Natural killer cell (primary cell): Measurements from ENCODE around the gene KIRREL3. TPM values are rescaled to one million over a fixed set of nuclear protein-coding genes. Genes with fewer than 3 reads are reported as not detected.

Experiments
- ATAC-seq, 3 donors: fragments of 150-1000 bp in 2 of 3; fragments of 200-7000 bp in 1 of 3; cut with Tn5 transposase; 1 replicate in 1 of 3; 2 replicates in 2 of 3; pipeline ENCODE4 v1.10.0; 2021; ENCODE audit warnings: mild to moderate bottlenecking in 2 of 3, moderate library complexity in 2 of 3
- DNase-seq, 2 donors: peaks; one replicate each; pipeline versions ENCODE4 v3.0.0 to v3.0.0-alpha.2; 2013 to 2021; ENCODE audit warnings: mixed read lengths in 1 of 2
- H3K27ac ChIP-seq: one replicate; pipeline ENCODE4 v1.5.1; 2013; ENCODE audit warnings: mild to moderate bottlenecking, low read length
- H3K27me3 ChIP-seq: one replicate; pipeline ENCODE4 v1.6.1; 2013; ENCODE audit warnings: low read length; ENCODE audit not compliant: control insufficient read depth, insufficient read depth
- H3K36me3 ChIP-seq: one replicate; pipeline ENCODE4 v1.6.1; 2013; ENCODE audit warnings: low read length; ENCODE audit not compliant: control insufficient read depth, insufficient read depth
- H3K4me1 ChIP-seq: one replicate; pipeline ENCODE4 v1.6.1; 2013; ENCODE audit warnings: low read length; ENCODE audit not compliant: control insufficient read depth, insufficient read depth
- H3K4me3 ChIP-seq: one replicate; pipeline ENCODE4 v1.5.1; 2013; ENCODE audit warnings: low read length
- H3K9me3 ChIP-seq: one replicate; pipeline ENCODE4 v1.6.1; 2013; ENCODE audit warnings: low read length; ENCODE audit not compliant: control insufficient read depth, insufficient read depth
- H3K27ac Mint-ChIP-seq, 2 donors: one replicate each; pipeline ENCODE4 v1.8.0; 2022; ENCODE audit warnings: mild to moderate bottlenecking in 2 of 2, mixed read lengths in 2 of 2, moderate library complexity in 1 of 2
- H3K27me3 Mint-ChIP-seq, 2 donors: one replicate each; pipeline ENCODE4 v1.8.0; 2022; ENCODE audit warnings: low read depth in 2 of 2, mixed read lengths in 2 of 2
- H3K36me3 Mint-ChIP-seq: one replicate; pipeline ENCODE4 v1.8.0; 2022; ENCODE audit warnings: mixed read lengths
- H3K4me1 Mint-ChIP-seq, 2 donors: one replicate each; pipeline ENCODE4 v1.8.0; 2022; ENCODE audit warnings: mixed read lengths in 2 of 2
- H3K4me3 Mint-ChIP-seq: one replicate; pipeline ENCODE4 v1.8.0; 2022; ENCODE audit warnings: mild to moderate bottlenecking, moderate library complexity, mixed read lengths
- H3K9me3 Mint-ChIP-seq, 2 donors: one replicate each; pipeline ENCODE4 v1.8.0; 2022; ENCODE audit warnings: mixed read lengths in 2 of 2
- WGBS: methylation state at CpG from one replicate; pipeline ENCODE4 v1.1.7; 2013; ENCODE audit warnings: missing lambda C conversion rate; ENCODE audit not compliant: insufficient coverage; 5-methylcytosine and 5-hydroxymethylcytosine counted together
- intact Hi-C: fragments of 100-400 bp; cut with micrococcal nuclease; formaldehyde crosslinking; loops from one replicate; pipeline ENCODE4 v1.14.2; 2022
- total RNA-seq, 4 donors: library from RNA; stranded (reverse); fragments of 120-200 nt in 1 of 4; gene quantifications; one replicate each; pipeline versions ENCODE4 v1.2.3 to v1.2.4, GENCODE V29; 2013 to 2022
- TF ChIP-seq, protein P1 (sequence below): fragments of 200-600 bp; IDR thresholded peaks from one replicate; pipeline ENCODE4 v1.8.0; 2022; ENCODE audit warnings: antibody characterized with exemption

Gene KIRREL3
- total RNA-seq, 3 donors from 2014 or later (not counting 1 experiment from before 2014, with no cell fraction given) = not detected

- Mint-ChIP-seq H3K4me3 (no peak overlapping the region), H3K27me3 (peaks cover 0 to 3% of the 10 kb centered on the region in 2 donors), H3K4me1 (peaks cover 11 to 18% of the 10 kb centered on the region in 2 donors), H3K27ac (no peak overlapping the region), H3K36me3 (no peaks in the 10 kb centered on the region), H3K9me3 (no peaks in the 10 kb centered on the region)
- Histone ChIP-seq H3K9me3 (no peaks in the 10 kb centered on the region), H3K27me3 (no peaks in the 10 kb centered on the region), H3K27ac (no peak overlapping the region), H3K4me3 (no peak overlapping the region), H3K36me3 (no peaks in the 10 kb centered on the region), H3K4me1 (peaks cover 13% of the 10 kb centered on the region)
- 89% methylated on average over 2 of the region's 3 CpGs for whole genome bisulfite sequencing
- TF ChIP-seq, protein P1, sequence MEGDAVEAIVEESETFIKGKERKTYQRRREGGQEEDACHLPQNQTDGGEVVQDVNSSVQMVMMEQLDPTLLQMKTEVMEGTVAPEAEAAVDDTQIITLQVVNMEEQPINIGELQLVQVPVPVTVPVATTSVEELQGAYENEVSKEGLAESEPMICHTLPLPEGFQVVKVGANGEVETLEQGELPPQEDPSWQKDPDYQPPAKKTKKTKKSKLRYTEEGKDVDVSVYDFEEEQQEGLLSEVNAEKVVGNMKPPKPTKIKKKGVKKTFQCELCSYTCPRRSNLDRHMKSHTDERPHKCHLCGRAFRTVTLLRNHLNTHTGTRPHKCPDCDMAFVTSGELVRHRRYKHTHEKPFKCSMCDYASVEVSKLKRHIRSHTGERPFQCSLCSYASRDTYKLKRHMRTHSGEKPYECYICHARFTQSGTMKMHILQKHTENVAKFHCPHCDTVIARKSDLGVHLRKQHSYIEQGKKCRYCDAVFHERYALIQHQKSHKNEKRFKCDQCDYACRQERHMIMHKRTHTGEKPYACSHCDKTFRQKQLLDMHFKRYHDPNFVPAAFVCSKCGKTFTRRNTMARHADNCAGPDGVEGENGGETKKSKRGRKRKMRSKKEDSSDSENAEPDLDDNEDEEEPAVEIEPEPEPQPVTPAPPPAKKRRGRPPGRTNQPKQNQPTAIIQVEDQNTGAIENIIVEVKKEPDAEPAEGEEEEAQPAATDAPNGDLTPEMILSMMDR = no peak
- intact Hi-C loops = loop anchor here (1.0 kb wide), 2 partner anchors 40 to 170 kb away; no protein-coding TSS in a partner anchor
- no peak for ATAC-seq
- DNase-seq = no peak
Measured at GRCh38 chr11:126480015-126480409, 520.6 kb downstream of the KIRREL3 start.

- Histone ChIP-seq H3K9me3 (no peaks in the 10 kb centered on the region), H3K27ac (no peak overlapping the region), H3K27me3 (no peaks in the 10 kb centered on the region), H3K4me3 (no peak overlapping the region), H3K36me3 (no peaks in the 10 kb centered on the region), H3K4me1 (peaks cover 13% of the 10 kb centered on the region)
- Mint-ChIP-seq H3K27ac (no peak overlapping the region), H3K36me3 (no peaks in the 10 kb centered on the region), H3K27me3 (peaks cover 0 to 3% of the 10 kb centered on the region in 2 donors), H3K4me3 (no peak overlapping the region), H3K9me3 (no peaks in the 10 kb centered on the region), H3K4me1 (peaks cover 11 to 18% of the 10 kb centered on the region in 2 donors)
- no peak for ATAC-seq
- WGBS = 95% methylated on average over 15 of the region's 15 CpGs
- TF ChIP-seq, protein P1 = no peak
- intact Hi-C loops = no loop called here
- no peak for DNase-seq
Measured at GRCh38 chr11:126479178-126479930, 521.2 kb downstream of the KIRREL3 start.

GRCh38 chr11:126478466-126478865 lies 522.1 kb downstream of the KIRREL3 start:
- Histone ChIP-seq H3K4me3 (no peak overlapping the region), H3K4me1 (peaks cover 13% of the 10 kb centered on the region), H3K27me3 (no peaks in the 10 kb centered on the region), H3K36me3 (no peaks in the 10 kb centered on the region), H3K9me3 (no peaks in the 10 kb centered on the region), H3K27ac (no peak overlapping the region)
- no peaks in the 10 kb centered on the region for H3K36me3 Mint-ChIP-seq
- peaks cover 11 to 18% of the 10 kb centered on the region in 2 donors for H3K4me1 Mint-ChIP-seq
- TF ChIP-seq, protein P1 = no peak
- ATAC-seq (no peak), DNase-seq (no peak)
- H3K27ac Mint-ChIP-seq = no peak overlapping the region
- 90% methylated on average over 5 of the region's 5 CpGs for WGBS
- intact Hi-C loops = no loop called here
- peaks cover 0 to 3% of the 10 kb centered on the region in 2 donors for H3K27me3 Mint-ChIP-seq
- H3K4me3 Mint-ChIP-seq = no peak overlapping the region
- H3K9me3 Mint-ChIP-seq = no peaks in the 10 kb centered on the region
